Measurements from ENCODE around the gene DENND2A.
A peak's percentile ranks its signal among the peaks of the same experiment; 100 is the strongest.
"Not testable (repeated sequence)": the region's sequence is repeated elsewhere in the genome, so short reads cannot be mapped to it uniquely, and the experiment has no call there.

The DENND2A gene

DNA sequence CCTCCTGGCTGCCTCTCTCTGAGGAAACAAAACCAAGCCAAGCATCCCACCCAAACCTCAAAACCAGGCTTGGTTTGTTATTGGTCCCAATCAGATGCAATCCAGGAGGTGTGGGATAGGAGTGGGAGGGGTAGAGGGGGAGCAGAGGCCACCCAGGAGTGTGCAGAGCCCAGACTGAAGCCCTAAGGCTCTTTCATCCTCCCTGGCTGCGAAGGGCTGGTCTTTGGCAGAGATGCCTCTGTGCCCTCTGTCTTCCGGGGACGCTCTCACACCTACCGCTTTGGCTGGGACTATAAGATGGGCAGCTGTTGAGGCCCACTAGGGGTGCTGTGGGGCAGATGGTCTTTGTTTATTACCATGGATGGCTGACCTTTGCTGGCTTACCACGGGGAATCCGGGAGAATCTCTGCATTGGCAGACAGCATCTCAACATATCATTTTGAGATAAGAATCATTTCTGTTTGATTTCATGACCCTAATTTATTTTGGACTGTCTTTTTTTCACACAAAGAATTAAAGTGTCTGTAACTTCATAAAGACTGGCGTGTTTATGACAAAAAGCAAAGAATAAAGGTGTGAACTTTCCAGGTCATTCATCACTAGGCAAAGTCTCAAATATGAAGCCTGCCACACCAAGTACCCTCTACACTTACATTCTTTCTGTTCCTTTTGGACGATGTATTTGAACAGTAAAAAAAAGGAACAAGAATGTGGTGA is 6.5 kb upstream of the DENND2A start:
- no peak for DNase-seq (ENCODE audit: low read depth in 3 of 3)

DNA sequence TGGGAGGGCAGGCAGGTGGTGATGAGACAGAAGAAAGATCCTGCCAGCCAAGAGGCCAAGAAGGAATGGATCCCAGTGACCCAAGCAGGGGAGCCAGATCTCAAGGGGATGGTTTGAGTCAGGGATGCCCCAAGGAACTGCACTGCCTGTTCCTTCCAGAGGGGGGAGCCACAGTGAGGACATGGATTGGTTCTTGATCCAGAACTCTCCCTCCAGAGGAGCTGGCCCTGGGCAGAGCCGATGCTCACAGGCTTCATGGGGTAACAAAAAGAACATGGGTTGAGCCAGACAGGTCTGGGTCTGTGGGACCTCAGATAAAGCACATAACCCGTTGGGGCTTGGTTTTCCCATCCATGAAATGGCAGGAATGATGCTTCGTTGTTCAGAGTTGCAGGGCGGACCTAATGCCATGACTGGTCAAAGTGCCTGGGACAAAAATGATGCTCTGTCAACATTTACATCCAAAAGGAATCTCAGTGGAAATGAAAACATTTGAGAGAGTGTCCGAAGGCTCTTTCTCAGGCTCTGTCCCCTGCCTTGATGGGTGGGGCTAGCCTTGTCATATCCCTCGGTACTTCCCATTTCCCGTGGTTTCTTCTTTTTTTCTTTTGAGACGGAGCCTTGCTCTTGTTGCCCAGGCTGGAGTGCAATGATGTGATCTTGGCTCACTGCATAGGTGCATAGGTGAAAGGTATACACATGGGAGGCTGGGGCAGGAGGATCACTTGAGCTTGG is 4.7 kb upstream of the DENND2A start:
- no peak for DNase-seq (ENCODE audit: low read depth in 3 of 3)

DNA sequence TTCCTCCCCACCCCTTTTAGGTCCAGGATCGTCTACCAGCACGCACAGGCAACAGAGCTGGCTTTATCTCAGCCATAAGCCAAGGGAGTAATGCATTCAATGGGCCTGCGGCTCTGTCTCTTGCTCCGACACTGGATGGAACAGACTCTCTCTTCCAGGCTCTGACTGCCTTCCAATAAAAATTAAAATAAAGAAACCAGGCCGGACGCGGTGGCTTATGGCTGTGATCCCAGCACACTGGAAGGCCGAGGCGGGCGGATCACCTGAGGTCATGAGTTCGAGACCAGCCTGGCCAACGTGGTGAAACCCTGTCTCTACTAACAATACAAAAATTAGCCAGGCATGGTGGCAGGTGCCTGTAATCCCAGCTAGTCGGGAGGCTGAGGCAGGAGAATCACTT is 4.1 kb upstream of the DENND2A start:
- DNase-seq (ENCODE audit: low read depth in 3 of 3) = not testable (repeated sequence)

DNA sequence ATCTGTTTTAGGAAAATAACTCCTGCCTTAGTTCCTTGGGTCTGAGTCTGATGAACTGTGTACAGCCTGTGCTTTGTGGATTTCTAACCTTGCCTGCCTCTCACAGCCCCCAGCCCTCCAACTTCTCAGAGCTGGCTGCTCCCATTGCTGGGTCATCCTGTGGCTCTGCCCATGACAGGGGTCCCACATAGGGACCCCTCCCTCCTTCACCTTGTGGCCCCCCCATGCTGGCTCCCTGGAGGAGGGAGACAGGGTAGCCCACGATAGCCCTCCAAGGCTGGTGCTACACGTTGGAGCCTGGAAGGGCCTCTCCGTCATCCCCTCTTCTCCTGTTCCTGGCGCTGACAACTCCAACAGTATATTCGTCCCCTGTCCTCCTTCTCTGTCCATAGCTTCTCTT is 2.8 kb upstream of the DENND2A start:
- DNase-seq (ENCODE audit: low read depth in 3 of 3) = no peak

DNA sequence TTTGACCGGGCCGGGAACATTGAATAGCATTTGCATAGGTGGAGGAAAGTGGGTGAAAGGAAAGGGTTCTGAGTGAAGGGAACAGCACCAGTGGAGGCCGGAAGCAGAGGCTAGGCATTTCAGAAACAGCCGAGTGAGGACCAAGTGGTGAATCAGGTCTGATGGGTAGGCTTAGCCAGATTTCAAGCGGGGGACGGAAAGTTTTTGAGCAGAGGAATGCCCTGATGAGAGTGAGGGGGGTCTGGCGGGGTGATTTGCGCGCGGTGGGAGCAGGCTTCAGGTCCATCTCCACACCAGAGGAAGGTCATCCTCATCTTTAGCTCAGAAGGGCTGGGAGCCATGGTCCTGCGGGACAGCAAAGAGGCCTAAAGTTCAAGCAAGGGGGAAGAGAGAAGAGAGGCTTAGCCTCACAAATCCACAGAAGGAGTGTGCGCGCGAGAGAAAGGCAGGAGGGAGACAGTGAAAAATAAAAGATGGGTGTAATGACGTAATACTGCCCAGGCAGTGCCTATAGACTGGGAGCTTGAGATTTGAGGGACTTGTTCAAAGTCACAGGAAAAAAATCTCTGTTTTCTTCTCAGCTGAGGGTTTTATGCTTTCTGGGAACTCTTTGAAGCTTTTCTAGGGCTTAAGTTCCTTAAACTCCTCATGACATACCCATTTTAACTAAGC is 1.0 kb upstream of the DENND2A start:
- no peak for DNase-seq (ENCODE audit: low read depth in 3 of 3)

DNA sequence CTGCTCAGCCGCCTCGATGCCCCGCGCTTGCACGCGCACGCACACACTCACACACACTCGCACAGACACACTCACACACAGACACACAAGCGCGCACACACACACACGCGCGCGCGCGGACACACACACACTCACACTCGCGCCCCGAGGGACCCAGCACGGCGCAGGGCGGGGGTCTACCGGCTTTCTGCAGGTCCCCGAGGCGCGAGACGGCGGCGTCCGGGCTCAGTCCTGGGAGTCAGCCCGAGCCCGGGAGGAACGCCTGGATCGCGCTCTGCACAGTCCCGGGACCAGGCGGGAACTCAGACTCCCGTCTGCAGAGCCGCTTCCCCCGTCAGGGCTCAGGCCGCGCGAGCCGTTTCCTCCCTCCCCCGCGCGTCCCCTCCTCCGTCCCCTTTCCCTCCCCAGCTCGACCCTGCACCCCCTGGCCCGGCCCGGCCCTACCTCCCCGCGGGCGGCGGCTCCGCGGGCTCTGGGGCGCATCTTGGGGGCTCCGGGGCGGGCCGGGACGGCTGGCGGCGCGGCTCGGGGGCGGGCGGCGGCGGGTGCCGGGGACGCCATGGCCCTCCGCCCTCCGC is 464 bp downstream of the DENND2A start:
- DNase-seq (ENCODE audit: low read depth in 3 of 3) = no peak

DNA sequence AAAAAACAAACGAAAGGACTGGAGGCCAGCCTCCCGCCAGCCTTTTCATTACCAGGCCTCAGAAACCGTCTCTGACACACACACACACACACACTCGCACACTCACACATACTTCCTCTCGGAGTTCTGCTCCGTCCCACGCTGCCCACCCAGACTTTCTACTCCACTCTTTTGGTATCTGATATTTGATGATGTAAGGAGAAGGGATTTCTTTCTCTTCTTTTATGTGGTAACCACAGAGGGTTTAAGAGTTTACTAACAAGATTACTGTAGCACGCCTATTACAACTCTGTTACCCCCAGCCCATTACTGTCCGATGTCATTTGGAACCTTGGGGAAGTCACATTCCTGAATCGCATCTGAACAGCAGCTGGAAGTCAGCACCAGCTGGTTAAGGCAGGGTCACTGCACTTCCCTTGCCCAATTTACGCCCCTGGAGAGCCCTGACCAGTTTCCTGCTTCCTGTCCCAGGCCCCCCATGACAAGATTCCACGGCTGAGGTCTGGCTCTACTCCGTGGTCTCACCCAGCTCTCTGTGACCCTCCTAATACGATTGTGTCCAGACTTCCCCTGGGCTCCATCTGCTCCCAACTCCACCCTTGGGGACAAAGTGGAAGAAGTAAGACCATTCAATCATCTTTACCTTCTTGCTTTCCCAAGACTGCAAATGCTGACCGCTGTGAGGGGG is 1.1 kb downstream of the DENND2A start:
- DNase-seq (ENCODE audit: low read depth in 3 of 3) = peak in 1 of 3 experiments; percentile 14

DNA sequence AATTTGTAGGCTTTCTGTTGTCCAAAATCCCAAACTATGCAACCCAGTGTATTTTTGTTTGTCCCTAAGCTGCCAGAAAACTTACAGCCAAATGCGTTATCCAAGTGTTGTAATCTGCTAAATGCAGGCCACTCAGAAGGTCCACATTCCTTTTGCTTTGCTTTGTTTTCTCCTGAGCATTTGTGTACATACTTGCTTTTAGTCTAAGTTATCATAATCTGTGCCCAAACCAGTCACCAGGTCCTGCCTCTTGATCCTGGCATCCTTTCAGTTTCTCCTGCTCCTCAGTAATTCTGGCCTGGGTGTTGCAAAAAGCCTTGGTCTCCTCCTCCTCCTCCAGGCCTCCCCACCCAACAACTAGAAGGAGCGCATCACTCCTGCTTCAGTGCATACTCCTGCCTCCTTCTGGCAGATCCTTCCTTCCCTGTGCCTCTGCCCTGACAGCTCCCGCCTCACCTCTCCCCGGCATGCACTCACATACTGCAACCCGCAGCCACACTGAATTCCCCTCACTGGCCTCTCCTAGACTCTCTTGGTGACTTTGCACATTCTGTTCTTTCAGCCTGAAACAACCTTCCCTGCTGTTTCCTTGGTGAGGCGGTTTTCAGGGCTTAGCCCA is 2.3 kb downstream of the DENND2A start:
- no peak for DNase-seq (ENCODE audit: low read depth in 3 of 3)

DNA sequence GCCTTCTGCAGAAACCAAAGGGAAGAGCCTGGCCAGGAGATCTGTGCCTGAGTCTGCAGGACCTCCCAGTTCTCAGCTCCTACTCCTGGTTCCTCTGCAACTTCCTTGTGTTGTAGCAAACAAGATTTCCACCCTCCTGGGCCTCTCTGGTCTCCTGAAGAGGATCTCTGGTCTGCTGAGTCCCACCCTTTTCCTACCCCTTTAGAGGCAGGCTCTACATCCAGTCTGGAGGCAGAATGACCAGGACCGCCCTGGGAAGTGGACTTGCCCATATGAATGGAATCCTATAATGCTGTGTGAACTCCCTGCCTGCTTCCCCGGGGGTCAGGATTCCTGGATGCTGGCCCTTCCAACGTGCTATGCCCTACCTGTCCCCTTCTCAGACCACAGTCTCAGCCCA is 3.2 kb downstream of the DENND2A start:
- DNase-seq (ENCODE audit: low read depth in 3 of 3) = no peak

DNA sequence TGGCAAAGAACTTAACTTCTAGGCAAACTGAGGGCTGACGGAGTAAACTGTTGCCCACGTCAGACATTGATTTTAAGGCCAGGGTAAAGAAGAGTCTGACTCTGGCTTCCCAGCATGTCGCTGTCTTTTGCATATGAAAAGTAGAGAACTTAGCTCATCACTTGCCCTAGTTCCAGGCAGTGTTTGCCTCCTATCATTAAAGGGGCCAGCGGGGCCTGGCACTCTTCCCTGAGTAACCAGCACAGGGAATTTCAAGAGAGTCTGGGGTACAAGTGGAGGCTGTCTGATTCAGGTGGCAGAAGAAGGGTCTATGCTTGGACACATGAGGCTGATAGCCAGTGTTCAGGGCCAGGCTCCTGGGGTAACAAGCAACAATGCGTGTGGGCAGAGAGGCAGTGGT is 4.8 kb downstream of the DENND2A start:
- DNase-seq (ENCODE audit: low read depth in 3 of 3) = no peak

DNA sequence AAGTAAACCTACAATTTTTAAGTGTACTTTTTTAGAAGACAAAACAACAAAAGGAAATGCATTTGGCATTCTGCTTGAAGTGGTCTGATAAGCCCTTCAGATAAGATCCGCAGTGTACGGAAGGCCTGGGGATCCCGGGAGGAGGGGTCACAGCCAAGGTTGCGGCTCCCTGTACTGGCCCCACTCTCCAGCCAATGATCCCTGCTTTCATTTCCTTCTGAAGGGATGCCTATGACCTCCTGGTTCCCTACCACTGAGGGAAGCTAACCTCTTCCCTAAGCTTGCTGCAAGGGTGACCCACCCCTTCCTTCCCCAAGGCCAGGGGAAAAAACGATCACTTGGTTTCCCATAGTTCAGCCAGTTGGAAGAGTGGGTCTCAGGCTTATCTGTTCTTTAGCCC is 5.3 kb downstream of the DENND2A start:
- DNase-seq (ENCODE audit: low read depth in 3 of 3) = no peak

DNA sequence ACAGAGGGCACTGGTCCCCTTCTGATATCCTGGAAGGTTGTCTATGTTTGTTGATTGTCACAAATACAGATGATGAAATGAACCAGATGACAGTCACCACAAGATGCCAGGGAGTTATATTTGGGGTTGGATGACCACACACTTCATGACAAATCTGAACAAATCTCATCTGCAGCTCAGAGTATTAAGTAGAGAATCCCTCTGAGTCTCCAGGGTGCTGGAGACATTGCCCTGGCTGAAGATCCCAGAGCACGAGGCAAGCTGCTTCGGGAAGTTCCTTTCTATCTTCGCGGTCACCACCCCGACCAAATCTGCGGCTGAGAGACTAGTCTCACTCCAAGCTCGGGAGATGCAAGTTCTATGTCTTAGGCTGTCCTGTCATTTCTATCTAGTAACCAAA is 9.0 kb downstream of the DENND2A start:
- DNase-seq (ENCODE audit: low read depth in 3 of 3) = no peak

DNA sequence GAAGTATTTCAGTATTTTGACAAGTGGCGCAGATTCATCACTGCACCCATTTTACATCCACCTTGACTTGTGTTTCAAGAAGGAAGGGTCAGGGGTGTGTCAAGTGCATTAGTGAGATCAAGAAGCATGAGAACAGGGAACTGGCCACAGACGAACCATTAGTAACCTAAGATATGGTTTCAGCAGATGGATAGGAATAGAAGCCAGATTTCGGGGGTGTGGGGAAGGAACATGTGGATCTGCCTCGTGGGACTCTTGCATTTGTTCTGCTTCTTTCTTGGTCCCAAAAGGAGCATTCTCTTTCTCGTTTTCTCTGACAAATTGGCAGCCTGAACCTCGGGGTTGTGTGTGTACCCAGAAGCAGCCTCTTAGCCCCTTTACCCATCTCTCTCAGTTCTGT is 9.6 kb downstream of the DENND2A start:
- no peak for DNase-seq (ENCODE audit: low read depth in 3 of 3)

DNA sequence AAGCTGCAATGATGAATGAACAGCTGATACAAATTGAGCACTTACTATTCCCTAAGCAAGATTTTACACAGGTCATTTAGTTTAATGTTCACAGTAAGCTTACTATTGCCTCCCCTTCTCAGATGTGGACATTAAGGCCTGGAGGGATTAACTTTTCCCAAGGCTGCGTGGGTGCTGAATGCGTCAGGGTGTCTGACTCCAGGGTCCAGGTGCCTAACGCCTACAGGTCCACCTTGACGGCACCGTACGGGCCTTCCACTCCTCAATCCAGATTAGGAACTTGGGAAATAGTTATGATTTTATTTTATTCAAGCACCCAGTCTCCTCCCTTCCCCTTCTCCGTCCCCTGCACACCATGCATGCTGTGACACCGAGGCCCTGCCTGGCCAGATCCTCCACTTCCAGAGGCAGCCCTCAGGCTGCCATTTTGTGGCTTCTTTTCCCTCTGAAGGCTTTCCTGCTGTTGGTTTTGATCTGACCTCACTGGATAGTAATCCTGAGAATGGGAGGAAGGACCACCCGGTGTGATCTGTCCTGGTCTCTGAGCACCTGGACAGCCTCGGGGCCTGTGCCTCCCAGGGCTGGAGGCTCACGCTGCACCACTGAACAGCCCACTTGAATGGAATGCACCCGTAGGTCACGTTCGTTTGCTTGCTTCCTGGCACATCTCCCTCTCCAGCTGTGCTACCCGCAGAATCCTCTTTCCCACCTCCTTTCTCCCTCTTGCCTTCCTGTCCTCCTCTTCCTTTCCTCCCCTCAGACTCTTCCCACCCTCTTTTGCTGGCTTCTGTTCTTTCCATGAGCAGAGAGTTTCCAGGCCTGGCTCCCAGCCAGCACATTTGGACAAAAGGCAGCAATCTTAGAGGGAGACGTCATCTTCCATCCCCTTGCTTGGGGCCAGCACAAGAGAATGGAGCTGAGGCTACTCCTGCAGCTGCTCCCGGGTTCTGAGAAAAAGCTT is 14.4 kb downstream of the DENND2A start:
- no peak for DNase-seq (ENCODE audit: low read depth in 3 of 3)

DNA sequence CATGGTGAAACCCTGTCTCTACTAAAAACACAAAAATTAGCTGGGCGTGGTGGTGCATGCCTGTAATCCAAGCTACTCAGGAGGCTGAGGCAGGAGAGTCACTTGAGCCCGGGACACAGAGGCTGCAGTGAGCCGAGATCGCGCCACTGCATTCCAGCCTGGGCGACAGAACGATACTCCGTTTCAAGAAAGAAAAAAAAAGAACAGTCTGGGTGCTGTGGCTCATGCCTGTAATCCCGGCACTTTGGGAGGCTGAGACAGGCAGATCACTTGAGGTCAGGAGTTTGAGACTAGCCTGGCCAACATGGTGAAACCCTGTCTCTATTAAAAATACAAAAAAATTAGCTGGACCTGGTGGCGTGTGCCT is 15.4 kb downstream of the DENND2A start:
- not testable (repeated sequence) for DNase-seq (ENCODE audit: low read depth in 3 of 3)

DNA sequence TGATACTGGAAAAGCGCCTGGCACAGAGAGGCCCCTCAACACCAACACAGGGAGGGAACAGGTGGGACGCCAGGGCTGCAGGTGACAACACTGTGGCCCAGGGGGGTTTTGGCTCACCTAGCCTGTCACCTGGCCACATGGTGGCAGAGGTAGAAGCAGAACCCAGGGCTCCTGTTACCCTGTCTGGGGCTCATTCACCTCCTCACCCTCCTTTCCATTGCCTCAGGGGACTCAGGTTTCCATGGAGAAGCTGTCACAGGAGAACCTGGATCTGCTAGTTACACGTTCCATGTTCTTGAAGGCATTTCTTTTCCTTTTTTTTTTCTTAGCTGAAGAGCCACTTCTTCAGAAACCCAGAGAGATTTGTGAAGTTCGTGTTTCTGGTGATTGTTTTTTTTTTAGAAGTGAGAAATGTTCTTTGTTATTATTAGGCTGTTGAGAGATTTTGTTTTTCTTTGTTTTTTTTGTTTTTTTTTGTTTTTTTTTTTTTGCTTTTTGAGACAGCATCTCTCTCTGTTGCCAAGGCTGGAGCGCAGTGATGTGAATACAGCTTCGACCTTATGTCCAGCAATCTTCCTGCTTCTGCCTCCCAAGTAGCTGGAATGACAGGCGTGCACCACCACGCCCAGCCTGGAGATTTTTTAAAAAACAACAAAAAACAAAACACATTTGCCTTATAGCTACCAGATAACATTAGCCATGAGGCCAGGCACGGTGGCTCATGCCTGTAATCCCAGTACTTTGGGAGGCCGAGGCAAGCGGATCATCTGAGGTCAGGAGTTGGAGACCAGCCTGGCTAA is 16.0 kb downstream of the DENND2A start:
- DNase-seq (ENCODE audit: low read depth in 3 of 3) = no peak

DNA sequence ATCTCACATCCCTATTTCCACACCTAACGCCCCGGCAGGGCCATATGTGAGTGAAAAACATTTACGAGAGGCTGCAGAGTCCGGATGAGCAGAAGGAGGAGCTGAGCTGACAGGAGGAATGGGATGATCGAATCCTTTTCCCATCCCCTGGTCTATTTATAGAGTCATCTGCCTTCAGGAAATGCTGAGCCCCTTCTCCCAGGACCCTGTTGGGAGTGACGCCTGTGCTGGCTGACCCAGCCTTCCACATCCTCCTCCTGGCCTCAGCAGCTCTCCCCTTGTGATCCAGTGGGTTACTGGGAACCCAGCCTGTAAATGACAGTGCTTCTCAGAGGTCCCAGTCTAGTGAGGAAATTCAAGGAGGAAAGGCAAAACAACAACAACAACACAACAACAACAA is 16.6 kb downstream of the DENND2A start:
- DNase-seq (ENCODE audit: low read depth in 3 of 3) = no peak

DNA sequence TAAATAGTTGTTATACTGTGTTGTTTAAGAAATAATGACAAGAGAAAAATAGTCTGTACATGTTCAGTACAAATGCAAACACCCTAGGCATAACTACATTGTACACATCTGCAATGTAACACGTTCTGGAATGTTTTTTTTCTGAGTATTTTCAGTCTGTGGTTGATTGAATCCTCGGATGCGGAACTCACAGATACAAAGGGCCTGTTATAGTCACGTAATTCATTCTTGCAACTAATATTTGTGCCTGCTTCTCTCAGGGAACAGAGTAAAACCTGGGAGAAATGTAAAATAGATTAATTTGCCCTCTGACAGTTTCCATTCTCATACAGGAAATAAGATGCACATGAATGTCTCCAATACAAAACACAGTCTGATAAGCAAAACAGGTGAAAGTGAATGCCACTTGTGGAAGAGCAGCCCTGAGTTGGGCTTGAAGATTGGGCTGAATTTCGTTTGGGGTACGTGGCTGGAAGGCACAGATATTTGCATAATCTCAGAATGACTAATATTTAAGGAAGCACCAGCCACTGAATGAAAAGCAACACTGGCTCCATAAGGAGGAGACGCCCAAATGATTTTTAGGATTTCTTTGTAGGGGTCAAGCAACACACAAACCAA is 19.1 kb downstream of the DENND2A start:
- DNase-seq (ENCODE audit: low read depth in 3 of 3) = no peak

DNA sequence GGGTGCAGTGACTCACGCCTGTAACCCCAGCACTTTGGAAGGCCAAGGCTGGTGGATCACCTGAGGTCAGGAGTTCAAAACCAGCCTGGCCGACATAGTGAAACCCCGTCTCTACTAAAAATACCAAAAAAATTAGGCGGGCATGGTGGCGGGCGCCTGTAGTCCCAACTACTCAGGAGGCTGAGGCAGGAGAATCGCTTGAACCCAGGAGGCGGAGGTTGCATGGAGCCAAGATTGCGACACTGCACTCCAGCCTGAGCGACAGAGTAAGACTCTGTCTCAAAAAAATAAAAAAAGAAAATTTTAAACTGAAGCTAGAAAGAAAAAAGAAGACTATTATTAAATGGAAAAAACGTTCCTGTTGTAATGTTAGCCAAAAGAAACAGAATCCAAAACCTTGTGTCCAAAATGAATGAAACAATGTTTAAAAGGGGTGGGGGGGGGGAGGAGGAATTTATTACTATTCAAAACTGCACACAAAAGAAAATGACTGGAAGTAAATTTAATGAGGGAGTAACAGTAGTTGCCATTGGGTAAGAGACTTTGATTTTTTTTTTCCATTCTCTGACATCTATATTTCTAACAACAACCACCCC is 20.6 kb downstream of the DENND2A start:
- not testable (repeated sequence) for DNase-seq (ENCODE audit: low read depth in 3 of 3)
